Fibroblast of villous mesenchyme (primary cell): Measurements from ENCODE around the gene VN1R2. TPM values are rescaled to one million over a fixed set of nuclear protein-coding genes. Genes with fewer than 3 reads are reported as not detected.
"Not testable (repeated sequence)": the region's sequence is repeated elsewhere in the genome, so short reads cannot be mapped to it uniquely, and the experiment has no call there.

Source experiments
- DNase-seq: peaks from one replicate; pipeline ENCODE4 v3.0.0-alpha.2; 2010; ENCODE audit warnings: low read depth
- H3K4me3 ChIP-seq: 2 replicates; pipeline ENCODE4 v1.5.1; 2011; ENCODE audit warnings: low read depth, mild to moderate bottlenecking, low read length
- CTCF ChIP-seq: IDR thresholded peaks from 2 replicates; pipeline ENCODE4 v1.5.1; 2012; ENCODE audit warnings: low read depth, mild to moderate bottlenecking, low read length; ENCODE audit not compliant: insufficient read depth
- total RNA-seq: library from RNA; depleted of rRNA; stranded (reverse); fragments of >200 nt; gene quantifications from 2 replicates; pipeline ENCODE4 v1.2.3, GENCODE V29; 2012

VN1R2 gene
- total RNA-seq, 1 donor = under 0.01 TPM

- DNase-seq = no peak
- no peak for TF ChIP-seq CTCF
- H3K4me3 ChIP-seq = no peak overlapping the region
Observed at GRCh38 chr19:53272044-53272443, 14.0 kb downstream of the VN1R2 start.

GRCh38 chr19:53275480-53275879 lies 17.4 kb downstream of the VN1R2 start:
- H3K4me3 ChIP-seq = no peak overlapping the region
- no peak for DNase-seq
- no peak for TF ChIP-seq CTCF

GRCh38 chr19:53281947-53282346 lies 23.9 kb downstream of the VN1R2 start:
- H3K4me3 ChIP-seq, DNase-seq: not testable (repeated sequence)

- no peak overlapping the region for H3K4me3 ChIP-seq
- DNase-seq = no peak
- no peak for TF ChIP-seq CTCF
Observed at GRCh38 chr19:53285087-53285486, 27.0 kb downstream of the VN1R2 start.

- H3K4me3 ChIP-seq = no peak overlapping the region
- no peak for DNase-seq
- no peak for TF ChIP-seq CTCF
Observed at GRCh38 chr19:53290758-53291549, 32.9 kb downstream of the VN1R2 start.

- TF ChIP-seq CTCF = no peak
- H3K4me3 ChIP-seq = no peak overlapping the region
- DNase-seq = no peak
Observed at GRCh38 chr19:53294786-53295441, 36.8 kb downstream of the VN1R2 start.

GRCh38 chr19:53301341-53301740 lies 43.2 kb downstream of the VN1R2 start:
- H3K4me3 ChIP-seq, DNase-seq: not testable (repeated sequence)
